Left forelimb (tissue), 1 donor: ENCODE data around the gene ARL5C.
"Not testable (repeated sequence)": the region's sequence is repeated elsewhere in the genome, so short reads cannot be mapped to it uniquely, and the experiment has no call there.

Experiments
- DNase-seq: peaks from one replicate; pipeline ENCODE4 v3.0.0-alpha.2; 2018; ENCODE audit warnings: low spot score

The ARL5C gene

GRCh38 chr17:39141294-39141693 lies 24.7 kb downstream of the ARL5C start:
- DNase-seq = no peak

GRCh38 chr17:39139561-39139960 lies 26.4 kb downstream of the ARL5C start:
- DNase-seq = no peak

- DNase-seq = no peak
These were observed 26.8 kb downstream of the ARL5C start for GRCh38 chr17:39139161-39139511.

GRCh38 chr17:39138431-39139160 lies 27.4 kb downstream of the ARL5C start:
- no peak for DNase-seq

- DNase-seq = no peak
These were observed 31.1 kb downstream of the ARL5C start for GRCh38 chr17:39134878-39135277.

GRCh38 chr17:39132192-39132610 lies 33.8 kb downstream of the ARL5C start:
- DNase-seq = no peak

- no peak for DNase-seq
These were observed 34.3 kb downstream of the ARL5C start for GRCh38 chr17:39131616-39132015.

- DNase-seq = no peak
These were observed 35.8 kb downstream of the ARL5C start for GRCh38 chr17:39130205-39130604.

GRCh38 chr17:39129544-39129943 lies 36.4 kb downstream of the ARL5C start:
- not testable (repeated sequence) for DNase-seq

GRCh38 chr17:39126436-39126835 lies 39.5 kb downstream of the ARL5C start:
- no peak for DNase-seq

GRCh38 chr17:39125143-39125875 lies 40.7 kb downstream of the ARL5C start:
- DNase-seq = no peak

- DNase-seq = no peak
These were observed 42.3 kb downstream of the ARL5C start for GRCh38 chr17:39123627-39124026.

GRCh38 chr17:39122991-39123390 lies 43.0 kb downstream of the ARL5C start:
- no peak for DNase-seq

GRCh38 chr17:39121919-39122318 lies 44.0 kb downstream of the ARL5C start:
- DNase-seq = not testable (repeated sequence)

- DNase-seq = no peak
These were observed 47.1 kb downstream of the ARL5C start for GRCh38 chr17:39118674-39119419.

GRCh38 chr17:39116224-39116623 lies 49.7 kb downstream of the ARL5C start:
- no peak for DNase-seq

- DNase-seq = no peak
These were observed 50.8 kb downstream of the ARL5C start for GRCh38 chr17:39115135-39115534.

GRCh38 chr17:39114723-39115122 lies 51.2 kb downstream of the ARL5C start:
- DNase-seq = no peak

GRCh38 chr17:39113871-39114270 lies 52.1 kb downstream of the ARL5C start:
- DNase-seq = no peak

GRCh38 chr17:39110435-39111136 lies 55.4 kb downstream of the ARL5C start:
- no peak for DNase-seq

GRCh38 chr17:39108461-39109375 lies 57.2 kb downstream of the ARL5C start:
- DNase-seq = no peak
